Right lobe of liver (tissue), 6 donors: Measurements from ENCODE around the gene UBE2E1. TPM values are rescaled to one million over a fixed set of nuclear protein-coding genes. Genes with fewer than 3 reads are reported as not detected.
A peak's percentile ranks its signal among the peaks of the same experiment; 100 is the strongest.

Experiments used
- ATAC-seq, 4 donors: fragments of 200-7000 bp; cut with Tn5 transposase; one replicate each; pipeline ENCODE4 v1.9.1; 2020; ENCODE audit warnings: mild to moderate bottlenecking in 4 of 4, moderate library complexity in 4 of 4
- DNase-seq, 3 donors: peaks; one replicate each; pipeline ENCODE4 v3.0.0-alpha.2; 2020
- H3K27ac ChIP-seq, 3 donors: fragments of 200-600 bp; one replicate each; pipeline ENCODE4 v1.8.0; 2022
- H3K27me3 ChIP-seq, 2 donors: fragments of 200-600 bp; one replicate each; pipeline ENCODE4 v1.8.0; 2022
- H3K36me3 ChIP-seq, 4 donors: fragments of 200-600 bp; sonication (generic) in 1 of 4; one replicate each; pipeline versions ENCODE4 v1.5.1 to v1.8.0; 2017 to 2022; ENCODE audit warnings: control low read depth in 1 of 4
- H3K4me1 ChIP-seq, 4 donors: fragments of 200-600 bp; sonication (generic) in 1 of 4; one replicate each; pipeline versions ENCODE4 v1.5.1 to v1.8.0; 2017 to 2022; ENCODE audit warnings: control low read depth in 1 of 4
- H3K4me3 ChIP-seq, 3 donors: fragments of 200-600 bp; one replicate each; pipeline ENCODE4 v1.8.0; 2022
- H3K9me3 ChIP-seq, 4 donors: fragments of 200-600 bp; sonication (generic) in 1 of 4; one replicate each; pipeline versions ENCODE4 v1.5.1 to v1.8.0; 2017 to 2022; ENCODE audit warnings: control low read depth in 1 of 4
- POLR2A ChIP-seq: fragments of 450-650 bp; IDR thresholded peaks from one replicate; pipeline ENCODE4 v1.6.1; 2017; ENCODE audit warnings: antibody characterized with exemption, mild to moderate bottlenecking
- WGBS: methylation state at CpG from one replicate; pipeline ENCODE4 v1.1.6; 2018; ENCODE audit warnings: low coverage, low lambda C conversion rate; ENCODE audit not compliant: insufficient coverage; ENCODE audit errors: missing lambda C conversion rate; 5-methylcytosine and 5-hydroxymethylcytosine counted together
- intact Hi-C, 2 donors: fragments of 100-400 bp; cut with DNase I; formaldehyde crosslinking; loops; one replicate each; pipeline versions ENCODE4 v1.11.2 to v1.14.1; 2022
- total RNA-seq, 6 experiments: library from RNA; depleted of rRNA in 2 of 6; stranded (reverse); fragments of >200 nt in 2 of 6; fragmentation: NEBNext Ultra II Directional in 3 of 6; extraction: Animal tissue kit (Norgen Biotek cat#: 25700) in 3 of 6; gene quantifications; one replicate each; pipeline versions ENCODE4 v1.1.0 to v1.2.4, GENCODE V29; 2016 to 2023
- TF ChIP-seq, protein P1 (sequence below), 4 donors: fragments of 200-600 bp in 3 of 4; fragments of 450-650 bp in 1 of 4; IDR thresholded peaks; one replicate each; pipeline versions ENCODE4 v1.5.1 to v1.8.0; 2016 to 2022; ENCODE audit warnings: antibody characterized with exemption in 4 of 4, mild to moderate bottlenecking in 2 of 4
- donor health status: DM: no; HTN: yes; CAD: no.
- donor health status: DM: no; HTN: no; CAD: no.
- donor health status: DM: no; HTN: no; CAD: no.
- donor health status: DM: no; HTN: yes; CAD: no.
- donor health status: DM: no; HTN: yes; CAD: no.

The UBE2E1 gene
- total RNA-seq, 6 experiments from 2014 or later = 20.8 to 40.4 (median 29.7) TPM

- intact Hi-C loops = no loop called here
- ATAC-seq = no peak
- Histone ChIP-seq H3K4me1 (peaks cover 0 to 9% (median 0%) of the 10 kb centered on the region in 4 donors), H3K27ac (no peak overlapping the region), H3K4me3 (no peak overlapping the region), H3K9me3 (no peaks in the 10 kb centered on the region), H3K36me3 (no peaks in the 10 kb centered on the region), H3K27me3 (no peaks in the 10 kb centered on the region)
- no peak for TF ChIP-seq POLR2A
- TF ChIP-seq, protein P1, sequence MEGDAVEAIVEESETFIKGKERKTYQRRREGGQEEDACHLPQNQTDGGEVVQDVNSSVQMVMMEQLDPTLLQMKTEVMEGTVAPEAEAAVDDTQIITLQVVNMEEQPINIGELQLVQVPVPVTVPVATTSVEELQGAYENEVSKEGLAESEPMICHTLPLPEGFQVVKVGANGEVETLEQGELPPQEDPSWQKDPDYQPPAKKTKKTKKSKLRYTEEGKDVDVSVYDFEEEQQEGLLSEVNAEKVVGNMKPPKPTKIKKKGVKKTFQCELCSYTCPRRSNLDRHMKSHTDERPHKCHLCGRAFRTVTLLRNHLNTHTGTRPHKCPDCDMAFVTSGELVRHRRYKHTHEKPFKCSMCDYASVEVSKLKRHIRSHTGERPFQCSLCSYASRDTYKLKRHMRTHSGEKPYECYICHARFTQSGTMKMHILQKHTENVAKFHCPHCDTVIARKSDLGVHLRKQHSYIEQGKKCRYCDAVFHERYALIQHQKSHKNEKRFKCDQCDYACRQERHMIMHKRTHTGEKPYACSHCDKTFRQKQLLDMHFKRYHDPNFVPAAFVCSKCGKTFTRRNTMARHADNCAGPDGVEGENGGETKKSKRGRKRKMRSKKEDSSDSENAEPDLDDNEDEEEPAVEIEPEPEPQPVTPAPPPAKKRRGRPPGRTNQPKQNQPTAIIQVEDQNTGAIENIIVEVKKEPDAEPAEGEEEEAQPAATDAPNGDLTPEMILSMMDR (IDR thresholded peaks at IDR 0.05) = no peak
- DNase-seq = no peak
- WGBS = 94% methylated on average over 3 of the region's 3 CpGs
These were observed 66.6 kb downstream of the UBE2E1 start for GRCh38 chr3:23872330-23872729.

- DNase-seq = no peak
- TF ChIP-seq, protein P1 (IDR thresholded peaks at IDR 0.05) = no peak
- TF ChIP-seq POLR2A = no peak
- H3K27me3 ChIP-seq = no peaks in the 10 kb centered on the region
- H3K36me3 ChIP-seq = no peaks in the 10 kb centered on the region
- H3K27ac ChIP-seq = no peak overlapping the region
- no peak overlapping the region for H3K4me3 ChIP-seq
- ATAC-seq = no peak
- intact Hi-C loops = no loop called here
- H3K4me1 ChIP-seq = peaks cover 0 to 7% (median 0%) of the 10 kb centered on the region in 4 donors
- WGBS = 75% methylated on average over 1 of the region's 2 CpGs
- H3K9me3 ChIP-seq = no peaks in the 10 kb centered on the region
These were observed 68.2 kb downstream of the UBE2E1 start for GRCh38 chr3:23873941-23874340.

DNA sequence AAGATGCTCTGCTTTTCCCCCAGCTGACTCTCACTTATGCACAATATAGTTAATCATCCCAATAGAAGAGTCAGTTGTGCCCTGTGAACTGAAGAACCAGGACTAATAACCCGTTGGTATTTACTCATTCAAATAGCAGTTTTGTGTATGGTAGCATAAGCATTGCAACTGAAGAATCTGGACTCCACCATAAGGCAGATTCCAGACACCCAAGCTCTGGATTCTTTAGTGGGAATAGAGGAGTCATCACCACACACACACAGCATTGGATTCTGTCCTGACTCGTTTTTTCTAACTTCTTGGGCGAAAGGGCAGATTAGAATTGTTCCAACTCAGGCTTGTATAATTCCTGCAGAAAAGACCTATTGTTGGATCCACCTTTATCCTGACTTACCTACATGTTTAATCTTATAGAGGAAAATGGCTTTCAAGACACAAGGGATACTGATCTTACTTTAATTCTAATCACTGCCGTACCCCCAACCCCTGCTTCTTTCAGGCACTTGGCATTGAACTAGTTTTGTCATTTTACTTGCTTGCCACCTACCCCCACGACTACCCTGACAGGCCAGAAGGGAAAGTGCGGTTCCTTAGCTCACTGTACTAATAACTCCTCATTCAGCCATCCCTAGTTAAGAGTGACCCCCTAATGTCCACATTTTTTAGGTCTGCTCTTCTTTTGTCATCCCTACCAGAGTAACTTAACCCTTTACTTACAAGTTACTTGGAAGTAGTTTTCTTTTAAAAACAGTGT is 68.8 kb downstream of the UBE2E1 start:
- DNase-seq (no peak), ATAC-seq (peak in 1 of 4 donors; percentile 14)
- no peaks in the 10 kb centered on the region for H3K9me3 ChIP-seq
- H3K27ac ChIP-seq = no peak overlapping the region
- H3K36me3 ChIP-seq = no peaks in the 10 kb centered on the region
- 58% methylated on average over 4 of the region's 6 CpGs for WGBS
- no peak for TF ChIP-seq POLR2A
- TF ChIP-seq, protein P1 (IDR thresholded peaks at IDR 0.05) = no peak
- no peaks in the 10 kb centered on the region for H3K27me3 ChIP-seq
- intact Hi-C loops = no loop called here
- peaks cover 0 to 7% (median 0%) of the 10 kb centered on the region in 4 donors for H3K4me1 ChIP-seq
- no peak overlapping the region for H3K4me3 ChIP-seq

GRCh38 chr3:23875113-23875725 is 69.5 kb downstream of the UBE2E1 start:
- H3K27me3 ChIP-seq = no peaks in the 10 kb centered on the region
- DNase-seq (no peak), ATAC-seq (no peak)
- WGBS = 72% methylated on average over 4 of the region's 4 CpGs
- no peaks in the 10 kb centered on the region for H3K9me3 ChIP-seq
- intact Hi-C loops = no loop called here
- no peaks in the 10 kb centered on the region for H3K36me3 ChIP-seq
- H3K27ac ChIP-seq = no peak overlapping the region
- no peak overlapping the region for H3K4me3 ChIP-seq
- TF ChIP-seq, protein P1 (IDR thresholded peaks at IDR 0.05) = no peak
- no peak for TF ChIP-seq POLR2A
- peaks cover 0 to 7% (median 0%) of the 10 kb centered on the region in 4 donors for H3K4me1 ChIP-seq
